ENCODE measurements around the gene AMH. TPM values are rescaled to one million over a fixed set of nuclear protein-coding genes. Genes with fewer than 3 reads are reported as not detected.

AMH gene
- total and polyA plus RNA-seq, 2 of the 13 experiments (the other 11 are each of a cell fraction or from before 2014, with no cell fraction given), result 0.03 to 0.18 TPM

GRCh38 chr19:2252797-2253105, 3.6 kb downstream of the AMH start (continued):
- TF ChIP-seq, protein P1, sequence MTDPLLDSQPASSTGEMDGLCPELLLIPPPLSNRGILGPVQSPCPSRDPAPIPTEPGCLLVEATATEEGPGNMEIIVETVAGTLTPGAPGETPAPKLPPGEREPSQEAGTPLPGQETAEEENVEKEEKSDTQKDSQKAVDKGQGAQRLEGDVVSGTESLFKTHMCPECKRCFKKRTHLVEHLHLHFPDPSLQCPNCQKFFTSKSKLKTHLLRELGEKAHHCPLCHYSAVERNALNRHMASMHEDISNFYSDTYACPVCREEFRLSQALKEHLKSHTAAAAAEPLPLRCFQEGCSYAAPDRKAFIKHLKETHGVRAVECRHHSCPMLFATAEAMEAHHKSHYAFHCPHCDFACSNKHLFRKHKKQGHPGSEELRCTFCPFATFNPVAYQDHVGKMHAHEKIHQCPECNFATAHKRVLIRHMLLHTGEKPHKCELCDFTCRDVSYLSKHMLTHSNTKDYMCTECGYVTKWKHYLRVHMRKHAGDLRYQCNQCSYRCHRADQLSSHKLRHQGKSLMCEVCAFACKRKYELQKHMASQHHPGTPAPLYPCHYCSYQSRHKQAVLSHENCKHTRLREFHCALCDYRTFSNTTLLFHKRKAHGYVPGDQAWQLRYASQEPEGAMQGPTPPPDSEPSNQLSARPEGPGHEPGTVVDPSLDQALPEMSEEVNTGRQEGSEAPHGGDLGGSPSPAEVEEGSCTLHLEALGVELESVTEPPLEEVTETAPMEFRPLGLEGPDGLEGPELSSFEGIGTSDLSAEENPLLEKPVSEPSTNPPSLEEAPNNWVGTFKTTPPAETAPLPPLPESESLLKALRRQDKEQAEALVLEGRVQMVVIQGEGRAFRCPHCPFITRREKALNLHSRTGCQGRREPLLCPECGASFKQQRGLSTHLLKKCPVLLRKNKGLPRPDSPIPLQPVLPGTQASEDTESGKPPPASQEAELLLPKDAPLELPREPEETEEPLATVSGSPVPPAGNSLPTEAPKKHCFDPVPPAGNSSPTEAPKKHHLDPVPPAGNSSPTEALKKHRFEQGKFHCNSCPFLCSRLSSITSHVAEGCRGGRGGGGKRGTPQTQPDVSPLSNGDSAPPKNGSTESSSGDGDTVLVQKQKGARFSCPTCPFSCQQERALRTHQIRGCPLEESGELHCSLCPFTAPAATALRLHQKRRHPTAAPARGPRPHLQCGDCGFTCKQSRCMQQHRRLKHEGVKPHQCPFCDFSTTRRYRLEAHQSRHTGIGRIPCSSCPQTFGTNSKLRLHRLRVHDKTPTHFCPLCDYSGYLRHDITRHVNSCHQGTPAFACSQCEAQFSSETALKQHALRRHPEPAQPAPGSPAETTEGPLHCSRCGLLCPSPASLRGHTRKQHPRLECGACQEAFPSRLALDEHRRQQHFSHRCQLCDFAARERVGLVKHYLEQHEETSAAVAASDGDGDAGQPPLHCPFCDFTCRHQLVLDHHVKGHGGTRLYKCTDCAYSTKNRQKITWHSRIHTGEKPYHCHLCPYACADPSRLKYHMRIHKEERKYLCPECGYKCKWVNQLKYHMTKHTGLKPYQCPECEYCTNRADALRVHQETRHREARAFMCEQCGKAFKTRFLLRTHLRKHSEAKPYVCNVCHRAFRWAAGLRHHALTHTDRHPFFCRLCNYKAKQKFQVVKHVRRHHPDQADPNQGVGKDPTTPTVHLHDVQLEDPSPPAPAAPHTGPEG (CRISPR knock-in tag; IDR thresholded peaks at IDR 0.05), result peak; percentile 32; the same call in 1 of the 2 replicates
- TF ChIP-seq ZBTB14 (CRISPR knock-in tag; IDR thresholded peaks at IDR 0.05) (no peak), ZFX (CRISPR knock-in tag; IDR thresholded peaks at IDR 0.05; ENCODE audit: low read depth) (peak; percentile 37; the same call in 1 of the 2 replicates), ZSCAN29 (CRISPR knock-in tag; conservative IDR thresholded peaks at IDR 0.05) (no peak), ZNF619 (CRISPR knock-in tag; IDR thresholded peaks at IDR 0.05) (peak; percentile 65; the same call in 1 of the 2 replicates), MXD1 (CRISPR knock-in tag; IDR thresholded peaks at IDR 0.05) (peak; percentile 39; the same call in 1 of the 2 replicates), ARNT2 (CRISPR knock-in tag; IDR thresholded peaks at IDR 0.05; ENCODE audit: low read depth) (no peak; the same call in 1 of the 2 replicates), SP2 (CRISPR knock-in tag; IDR thresholded peaks at IDR 0.05) (0 out of 2 replicates have a peak, but pooled peaks have one; percentile 31), PRMT3 (CRISPR knock-in tag; IDR thresholded peaks at IDR 0.05; ENCODE audit: borderline replicate concordance, low read depth) (no peak), NFE2L2 (IDR thresholded peaks at IDR 0.05; ENCODE audit: low read length) (no peak), JUN (CRISPR knock-in tag; IDR thresholded peaks at IDR 0.05) (no peak), ZNF772 (CRISPR knock-in tag; IDR thresholded peaks at IDR 0.05) (0 out of 2 replicates have a peak, but pooled peaks have one; percentile 70), ZBTB1 (CRISPR knock-in tag; IDR thresholded peaks at IDR 0.05; ENCODE audit: borderline replicate concordance) (no peak)
- TF ChIP-seq, protein P2, sequence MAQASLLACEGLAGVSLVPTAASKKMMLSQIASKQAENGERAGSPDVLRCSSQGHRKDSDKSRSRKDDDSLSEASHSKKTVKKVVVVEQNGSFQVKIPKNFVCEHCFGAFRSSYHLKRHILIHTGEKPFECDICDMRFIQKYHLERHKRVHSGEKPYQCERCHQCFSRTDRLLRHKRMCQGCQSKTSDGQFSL (CRISPR knock-in tag; IDR thresholded peaks at IDR 0.05), result 0 out of 2 replicates have a peak, but pooled peaks have one; percentile 53
- TF ChIP-seq, protein P3, sequence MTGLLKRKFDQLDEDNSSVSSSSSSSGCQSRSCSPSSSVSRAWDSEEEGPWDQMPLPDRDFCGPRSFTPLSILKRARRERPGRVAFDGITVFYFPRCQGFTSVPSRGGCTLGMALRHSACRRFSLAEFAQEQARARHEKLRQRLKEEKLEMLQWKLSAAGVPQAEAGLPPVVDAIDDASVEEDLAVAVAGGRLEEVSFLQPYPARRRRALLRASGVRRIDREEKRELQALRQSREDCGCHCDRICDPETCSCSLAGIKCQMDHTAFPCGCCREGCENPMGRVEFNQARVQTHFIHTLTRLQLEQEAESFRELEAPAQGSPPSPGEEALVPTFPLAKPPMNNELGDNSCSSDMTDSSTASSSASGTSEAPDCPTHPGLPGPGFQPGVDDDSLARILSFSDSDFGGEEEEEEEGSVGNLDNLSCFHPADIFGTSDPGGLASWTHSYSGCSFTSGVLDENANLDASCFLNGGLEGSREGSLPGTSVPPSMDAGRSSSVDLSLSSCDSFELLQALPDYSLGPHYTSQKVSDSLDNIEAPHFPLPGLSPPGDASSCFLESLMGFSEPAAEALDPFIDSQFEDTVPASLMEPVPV (CRISPR knock-in tag; IDR thresholded peaks at IDR 0.05), result no peak
- TF ChIP-seq, protein P4, sequence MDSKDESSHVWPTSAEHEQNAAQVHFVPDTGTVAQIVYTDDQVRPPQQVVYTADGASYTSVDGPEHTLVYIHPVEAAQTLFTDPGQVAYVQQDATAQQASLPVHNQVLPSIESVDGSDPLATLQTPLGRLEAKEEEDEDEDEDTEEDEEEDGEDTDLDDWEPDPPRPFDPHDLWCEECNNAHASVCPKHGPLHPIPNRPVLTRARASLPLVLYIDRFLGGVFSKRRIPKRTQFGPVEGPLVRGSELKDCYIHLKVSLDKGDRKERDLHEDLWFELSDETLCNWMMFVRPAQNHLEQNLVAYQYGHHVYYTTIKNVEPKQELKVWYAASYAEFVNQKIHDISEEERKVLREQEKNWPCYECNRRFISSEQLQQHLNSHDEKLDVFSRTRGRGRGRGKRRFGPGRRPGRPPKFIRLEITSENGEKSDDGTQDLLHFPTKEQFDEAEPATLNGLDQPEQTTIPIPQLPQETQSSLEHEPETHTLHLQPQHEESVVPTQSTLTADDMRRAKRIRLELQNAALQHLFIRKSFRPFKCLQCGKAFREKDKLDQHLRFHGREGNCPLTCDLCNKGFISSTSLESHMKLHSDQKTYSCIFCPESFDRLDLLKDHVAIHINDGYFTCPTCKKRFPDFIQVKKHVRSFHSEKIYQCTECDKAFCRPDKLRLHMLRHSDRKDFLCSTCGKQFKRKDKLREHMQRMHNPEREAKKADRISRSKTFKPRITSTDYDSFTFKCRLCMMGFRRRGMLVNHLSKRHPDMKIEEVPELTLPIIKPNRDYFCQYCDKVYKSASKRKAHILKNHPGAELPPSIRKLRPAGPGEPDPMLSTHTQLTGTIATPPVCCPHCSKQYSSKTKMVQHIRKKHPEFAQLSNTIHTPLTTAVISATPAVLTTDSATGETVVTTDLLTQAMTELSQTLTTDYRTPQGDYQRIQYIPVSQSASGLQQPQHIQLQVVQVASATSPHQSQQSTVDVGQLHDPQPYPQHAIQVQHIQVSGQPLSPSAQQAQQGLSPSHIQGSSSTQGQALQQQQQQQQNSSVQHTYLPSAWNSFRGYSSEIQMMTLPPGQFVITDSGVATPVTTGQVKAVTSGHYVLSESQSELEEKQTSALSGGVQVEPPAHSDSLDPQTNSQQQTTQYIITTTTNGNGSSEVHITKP (CRISPR knock-in tag; IDR thresholded peaks at IDR 0.05; ENCODE audit: low read depth), result no peak

Data from HepG2 (cell line).